ENCODE data around the gene KCNQ4. TPM values are rescaled to one million over a fixed set of nuclear protein-coding genes. Genes with fewer than 3 reads are reported as not detected.

The KCNQ4 gene
- total and polyA plus RNA-seq, 2 of the 13 experiments (the other 11 are each of a cell fraction or from before 2014, with no cell fraction given), result 0.02 to 0.09 TPM

DNA sequence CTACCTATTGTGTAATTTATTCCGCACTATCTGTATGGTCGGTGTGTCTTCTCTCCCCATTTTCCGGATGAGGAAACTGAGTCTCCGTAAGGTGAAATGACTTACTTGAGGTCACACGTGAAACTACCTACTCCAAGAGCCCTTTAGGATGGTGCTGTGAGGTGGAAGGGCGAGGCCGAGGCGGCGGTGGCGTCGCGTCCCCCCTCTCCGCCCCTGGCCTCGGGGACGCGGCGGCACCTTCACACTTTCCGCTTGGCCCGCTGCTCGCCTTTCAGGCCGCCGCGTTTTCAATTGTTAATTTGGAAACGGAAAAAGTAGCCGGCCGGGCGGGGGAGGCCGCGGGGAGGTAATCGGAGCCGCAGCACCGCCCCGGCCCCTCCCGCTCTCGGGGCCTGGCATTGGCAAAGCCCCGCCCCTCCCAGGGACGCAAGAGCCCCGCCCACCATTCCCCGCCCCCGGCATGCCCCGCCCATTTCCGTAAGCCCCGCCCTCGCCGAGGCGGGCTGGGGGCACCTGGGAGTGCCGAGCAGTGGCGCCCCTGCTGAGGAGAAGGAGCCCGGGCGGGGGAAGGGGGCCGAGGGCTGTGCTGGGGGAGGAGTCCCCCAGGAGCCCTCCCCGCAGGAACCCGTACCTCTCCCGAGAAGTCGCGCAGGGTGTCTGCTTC lies 18.6 kb downstream of the KCNQ4 start (continued):
- no peak for TF ChIP-seq ZNF253 (CRISPR knock-in tag; IDR thresholded peaks at IDR 0.05; ENCODE audit: borderline replicate concordance)
- TF ChIP-seq, protein P1, sequence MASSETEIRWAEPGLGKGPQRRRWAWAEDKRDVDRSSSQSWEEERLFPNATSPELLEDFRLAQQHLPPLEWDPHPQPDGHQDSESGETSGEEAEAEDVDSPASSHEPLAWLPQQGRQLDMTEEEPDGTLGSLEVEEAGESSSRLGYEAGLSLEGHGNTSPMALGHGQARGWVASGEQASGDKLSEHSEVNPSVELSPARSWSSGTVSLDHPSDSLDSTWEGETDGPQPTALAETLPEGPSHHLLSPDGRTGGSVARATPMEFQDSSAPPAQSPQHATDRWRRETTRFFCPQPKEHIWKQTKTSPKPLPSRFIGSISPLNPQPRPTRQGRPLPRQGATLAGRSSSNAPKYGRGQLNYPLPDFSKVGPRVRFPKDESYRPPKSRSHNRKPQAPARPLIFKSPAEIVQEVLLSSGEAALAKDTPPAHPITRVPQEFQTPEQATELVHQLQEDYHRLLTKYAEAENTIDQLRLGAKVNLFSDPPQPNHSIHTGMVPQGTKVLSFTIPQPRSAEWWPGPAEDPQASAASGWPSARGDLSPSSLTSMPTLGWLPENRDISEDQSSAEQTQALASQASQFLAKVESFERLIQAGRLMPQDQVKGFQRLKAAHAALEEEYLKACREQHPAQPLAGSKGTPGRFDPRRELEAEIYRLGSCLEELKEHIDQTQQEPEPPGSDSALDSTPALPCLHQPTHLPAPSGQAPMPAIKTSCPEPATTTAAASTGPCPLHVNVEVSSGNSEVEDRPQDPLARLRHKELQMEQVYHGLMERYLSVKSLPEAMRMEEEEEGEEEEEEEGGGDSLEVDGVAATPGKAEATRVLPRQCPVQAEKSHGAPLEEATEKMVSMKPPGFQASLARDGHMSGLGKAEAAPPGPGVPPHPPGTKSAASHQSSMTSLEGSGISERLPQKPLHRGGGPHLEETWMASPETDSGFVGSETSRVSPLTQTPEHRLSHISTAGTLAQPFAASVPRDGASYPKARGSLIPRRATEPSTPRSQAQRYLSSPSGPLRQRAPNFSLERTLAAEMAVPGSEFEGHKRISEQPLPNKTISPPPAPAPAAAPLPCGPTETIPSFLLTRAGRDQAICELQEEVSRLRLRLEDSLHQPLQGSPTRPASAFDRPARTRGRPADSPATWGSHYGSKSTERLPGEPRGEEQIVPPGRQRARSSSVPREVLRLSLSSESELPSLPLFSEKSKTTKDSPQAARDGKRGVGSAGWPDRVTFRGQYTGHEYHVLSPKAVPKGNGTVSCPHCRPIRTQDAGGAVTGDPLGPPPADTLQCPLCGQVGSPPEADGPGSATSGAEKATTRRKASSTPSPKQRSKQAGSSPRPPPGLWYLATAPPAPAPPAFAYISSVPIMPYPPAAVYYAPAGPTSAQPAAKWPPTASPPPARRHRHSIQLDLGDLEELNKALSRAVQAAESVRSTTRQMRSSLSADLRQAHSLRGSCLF (CRISPR knock-in tag; IDR thresholded peaks at IDR 0.05; ENCODE audit: borderline replicate concordance), result no peak
- no peak for TF ChIP-seq CAMTA2 (CRISPR knock-in tag; IDR thresholded peaks at IDR 0.05; ENCODE audit: borderline replicate concordance)
- TF ChIP-seq, protein P2, sequence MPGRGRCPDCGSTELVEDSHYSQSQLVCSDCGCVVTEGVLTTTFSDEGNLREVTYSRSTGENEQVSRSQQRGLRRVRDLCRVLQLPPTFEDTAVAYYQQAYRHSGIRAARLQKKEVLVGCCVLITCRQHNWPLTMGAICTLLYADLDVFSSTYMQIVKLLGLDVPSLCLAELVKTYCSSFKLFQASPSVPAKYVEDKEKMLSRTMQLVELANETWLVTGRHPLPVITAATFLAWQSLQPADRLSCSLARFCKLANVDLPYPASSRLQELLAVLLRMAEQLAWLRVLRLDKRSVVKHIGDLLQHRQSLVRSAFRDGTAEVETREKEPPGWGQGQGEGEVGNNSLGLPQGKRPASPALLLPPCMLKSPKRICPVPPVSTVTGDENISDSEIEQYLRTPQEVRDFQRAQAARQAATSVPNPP (CRISPR knock-in tag; IDR thresholded peaks at IDR 0.05), result no peak
- no peak for TF ChIP-seq ARNTL (CRISPR knock-in tag; IDR thresholded peaks at IDR 0.05)
- TF ChIP-seq CC2D1A (CRISPR knock-in tag; IDR thresholded peaks at IDR 0.05), result no peak
- TF ChIP-seq, protein P3, sequence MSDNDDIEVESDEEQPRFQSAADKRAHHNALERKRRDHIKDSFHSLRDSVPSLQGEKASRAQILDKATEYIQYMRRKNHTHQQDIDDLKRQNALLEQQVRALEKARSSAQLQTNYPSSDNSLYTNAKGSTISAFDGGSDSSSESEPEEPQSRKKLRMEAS (IDR thresholded peaks at IDR 0.05), result peak; percentile 16; the same call in 1 of the 2 replicates
- peak; percentile 45; the same call in 1 of the 2 replicates for TF ChIP-seq ZGPAT (CRISPR knock-in tag; IDR thresholded peaks at IDR 0.05)
- TF ChIP-seq ZNF20 (CRISPR knock-in tag; IDR thresholded peaks at IDR 0.05), result no peak
- no peak for TF ChIP-seq FOXC1 (CRISPR knock-in tag; IDR thresholded peaks at IDR 0.05; ENCODE audit: borderline replicate concordance)
- TF ChIP-seq, protein P4, sequence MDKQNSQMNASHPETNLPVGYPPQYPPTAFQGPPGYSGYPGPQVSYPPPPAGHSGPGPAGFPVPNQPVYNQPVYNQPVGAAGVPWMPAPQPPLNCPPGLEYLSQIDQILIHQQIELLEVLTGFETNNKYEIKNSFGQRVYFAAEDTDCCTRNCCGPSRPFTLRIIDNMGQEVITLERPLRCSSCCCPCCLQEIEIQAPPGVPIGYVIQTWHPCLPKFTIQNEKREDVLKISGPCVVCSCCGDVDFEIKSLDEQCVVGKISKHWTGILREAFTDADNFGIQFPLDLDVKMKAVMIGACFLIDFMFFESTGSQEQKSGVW (CRISPR knock-in tag; IDR thresholded peaks at IDR 0.05; ENCODE audit: borderline replicate concordance), result no peak
- TF ChIP-seq GTF3A (CRISPR knock-in tag; conservative IDR thresholded peaks at IDR 0.05), result no peak
- TF ChIP-seq ZNF136 (CRISPR knock-in tag; IDR thresholded peaks at IDR 0.05; ENCODE audit: low read depth), result no peak
- TF ChIP-seq, protein P5, sequence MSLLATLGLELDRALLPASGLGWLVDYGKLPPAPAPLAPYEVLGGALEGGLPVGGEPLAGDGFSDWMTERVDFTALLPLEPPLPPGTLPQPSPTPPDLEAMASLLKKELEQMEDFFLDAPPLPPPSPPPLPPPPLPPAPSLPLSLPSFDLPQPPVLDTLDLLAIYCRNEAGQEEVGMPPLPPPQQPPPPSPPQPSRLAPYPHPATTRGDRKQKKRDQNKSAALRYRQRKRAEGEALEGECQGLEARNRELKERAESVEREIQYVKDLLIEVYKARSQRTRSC (CRISPR knock-in tag; IDR thresholded peaks at IDR 0.05; ENCODE audit: low read depth), result no peak
- peak; percentile 95 for TF ChIP-seq ZNF629 (CRISPR knock-in tag; conservative IDR thresholded peaks at IDR 0.05)
- TF ChIP-seq NFIB (CRISPR knock-in tag; IDR thresholded peaks at IDR 0.05; ENCODE audit: borderline replicate concordance), result no peak
- no peak for TF ChIP-seq SMARCE1 (IDR thresholded peaks at IDR 0.05; ENCODE audit: borderline replicate concordance)
- TF ChIP-seq PRMT3 (CRISPR knock-in tag; IDR thresholded peaks at IDR 0.05; ENCODE audit: borderline replicate concordance, low read depth), result no peak
- no peak for TF ChIP-seq HES4 (CRISPR knock-in tag; IDR thresholded peaks at IDR 0.05; ENCODE audit: borderline replicate concordance)
- TF ChIP-seq ZFP82 (CRISPR knock-in tag; IDR thresholded peaks at IDR 0.05; ENCODE audit: borderline replicate concordance), result no peak

Data from HepG2 (cell line).